ENCODE measurements around the gene PRODH2. TPM values are rescaled to one million over a fixed set of nuclear protein-coding genes. Genes with fewer than 3 reads are reported as not detected.

Gene PRODH2
- total RNA-seq, 1 donor from 2014 or later, result not detected

DNA sequence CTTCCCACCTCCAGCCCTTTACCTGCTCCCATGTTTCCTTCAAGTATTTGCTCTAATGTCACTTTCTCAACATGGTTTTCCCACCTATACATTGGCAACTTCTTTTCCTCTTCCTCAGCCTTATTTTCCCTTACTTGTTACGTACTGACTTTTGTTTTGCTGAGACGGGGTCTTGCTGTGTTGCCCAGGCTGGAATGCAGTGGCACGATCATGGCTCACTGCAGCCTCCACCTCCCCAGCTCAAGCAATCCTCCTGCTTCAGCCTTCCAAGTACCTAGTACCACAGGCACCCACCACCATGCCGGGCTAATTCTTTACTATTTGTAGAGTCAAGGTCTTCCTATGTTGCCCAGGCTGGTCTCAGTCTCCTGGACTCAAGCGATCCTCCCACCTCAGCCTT is 5.0 kb downstream of the PRODH2 start:
- ATAC-seq (no peak), DNase-seq (no peak)
- TF ChIP-seq CTCF (IDR thresholded peaks at IDR 0.05), result no peak
- Histone ChIP-seq H3K27ac (no peak overlapping the region), H3K9me3 (no peaks in the 10 kb centered on the region), H3K4me3 (no peak overlapping the region), H3K4me1 (no peaks in the 10 kb centered on the region), H3K36me3 (no peaks in the 10 kb centered on the region), H3K27me3 (no peaks in the 10 kb centered on the region)
- intact Hi-C loops (cut with DNase I), result no loop called here

- H3K27me3 ChIP-seq, result no peaks in the 10 kb centered on the region
- DNase-seq, result no peak
- intact Hi-C loops (cut with DNase I), result no loop called here
These were observed 6.0 kb downstream of the PRODH2 start for GRCh38 chr19:35806597-35806996.

DNA sequence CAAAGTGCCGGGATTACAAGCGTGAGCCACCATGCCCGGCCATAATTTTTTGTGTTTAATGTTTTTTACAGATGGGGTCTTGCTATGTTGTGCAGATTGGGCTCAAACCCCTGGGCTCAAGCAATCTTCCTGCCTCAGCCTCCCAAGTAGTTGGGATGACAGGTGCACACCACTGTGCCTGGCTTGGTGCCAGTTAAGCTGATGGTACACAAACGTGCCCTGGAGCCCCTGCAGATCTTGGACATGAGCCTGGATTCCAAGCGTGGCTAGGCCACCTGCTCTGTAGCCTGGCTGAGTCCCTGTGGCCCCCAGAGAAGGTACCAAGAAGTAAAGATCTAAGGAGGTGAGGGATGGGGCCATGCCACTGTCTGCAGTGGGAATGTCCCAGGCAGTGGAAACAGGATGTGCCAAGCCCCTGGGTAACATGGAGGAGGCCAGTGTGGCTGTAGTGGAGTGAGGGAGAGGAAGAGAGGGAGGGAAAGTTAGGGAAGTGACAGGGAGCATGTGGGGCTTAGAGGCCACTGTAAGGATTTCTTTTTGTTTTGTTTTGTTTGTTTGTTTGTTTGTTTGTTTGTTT is 7.0 kb downstream of the PRODH2 start:
- Histone ChIP-seq H3K9me3 (no peaks in the 10 kb centered on the region), H3K36me3 (no peaks in the 10 kb centered on the region), H3K27me3 (no peaks in the 10 kb centered on the region), H3K4me1 (no peaks in the 10 kb centered on the region), H3K4me3 (no peak overlapping the region), H3K27ac (no peak overlapping the region)
- ATAC-seq (no peak), DNase-seq (no peak)
- no peak for TF ChIP-seq CTCF (IDR thresholded peaks at IDR 0.05)
- intact Hi-C loops (cut with DNase I), result no loop called here

More at GRCh38 chr19:35806597-35806996, 6.0 kb downstream of the PRODH2 start:
- Histone ChIP-seq H3K4me3 (no peak overlapping the region), H3K9me3 (no peaks in the 10 kb centered on the region), H3K4me1 (no peaks in the 10 kb centered on the region), H3K36me3 (no peaks in the 10 kb centered on the region), H3K27ac (no peak overlapping the region)
- ATAC-seq, result no peak
- no peak for TF ChIP-seq CTCF (IDR thresholded peaks at IDR 0.05)

GRCh38 chr19:35801828-35802227 is 10.8 kb downstream of the PRODH2 start:
- H3K4me3 ChIP-seq, result no peak overlapping the region
- H3K27me3 ChIP-seq, result peaks cover 19% of the 10 kb centered on the region
- no peak for TF ChIP-seq CTCF (IDR thresholded peaks at IDR 0.05)
- no peaks in the 10 kb centered on the region for H3K4me1 ChIP-seq
- H3K36me3 ChIP-seq, result no peaks in the 10 kb centered on the region
- H3K9me3 ChIP-seq, result no peaks in the 10 kb centered on the region
- intact Hi-C loops (cut with DNase I), result no loop called here
- ATAC-seq (no peak), DNase-seq (no peak)
- no peak overlapping the region for H3K27ac ChIP-seq

GRCh38 chr19:35797663-35798062 is 15.0 kb downstream of the PRODH2 start:
- intact Hi-C loops (cut with DNase I), result no loop called here
- TF ChIP-seq CTCF (IDR thresholded peaks at IDR 0.05), result no peak
- H3K4me3 ChIP-seq, result no peak overlapping the region
- no peaks in the 10 kb centered on the region for H3K36me3 ChIP-seq
- peaks cover 23% of the 10 kb centered on the region for H3K27me3 ChIP-seq
- DNase-seq (peak; percentile 67), ATAC-seq (peak; percentile 39)
- no peaks in the 10 kb centered on the region for H3K4me1 ChIP-seq
- no peaks in the 10 kb centered on the region for H3K9me3 ChIP-seq
- no peak overlapping the region for H3K27ac ChIP-seq

All from upper lobe of right lung (tissue), 1 donor.